HUES6 (cell line): ENCODE measurements around the gene SLC25A48.
"Not testable (repeated sequence)": the region's sequence is repeated elsewhere in the genome, so short reads cannot be mapped to it uniquely, and the experiment has no call there.

Source experiments
- H3K27ac ChIP-seq: 2 replicates; pipeline ENCODE4 v1.7.0; 2013; ENCODE audit warnings: low read depth, mild to moderate bottlenecking, low read length, inconsistent platforms
- H3K27me3 ChIP-seq: 2 replicates; pipeline ENCODE4 v1.6.1; 2013; ENCODE audit warnings: low read length; ENCODE audit not compliant: control insufficient read depth, insufficient read depth
- H3K36me3 ChIP-seq: 2 replicates; pipeline ENCODE4 v1.6.1; 2013; ENCODE audit warnings: low read length; ENCODE audit not compliant: control insufficient read depth, insufficient read depth
- H3K4me1 ChIP-seq: 2 replicates; pipeline ENCODE4 v1.6.1; 2013; ENCODE audit warnings: low read length; ENCODE audit not compliant: control insufficient read depth, insufficient read depth
- H3K4me3 ChIP-seq: 2 replicates; pipeline ENCODE4 v1.5.1; 2013; ENCODE audit warnings: low read depth, low read length
- H3K9ac ChIP-seq: one replicate; pipeline ENCODE4 v1.6.1; 2013; ENCODE audit warnings: mild to moderate bottlenecking, low read length
- H3K9me3 ChIP-seq: 2 replicates; pipeline ENCODE4 v1.6.1; 2013; ENCODE audit warnings: low read depth, low read length; ENCODE audit not compliant: control insufficient read depth, insufficient read depth

SLC25A48 gene

GRCh38 chr5:135842737-135843136 is 8.3 kb downstream of the SLC25A48 start:
- Histone ChIP-seq H3K9me3 (peaks cover 14% of the 10 kb centered on the region), H3K4me3 (no peak overlapping the region), H3K27me3 (peaks cover 19% of the 10 kb centered on the region; the same call in 1 of the 2 replicates), H3K4me1 (no peaks in the 10 kb centered on the region), H3K27ac (no peak overlapping the region), H3K9ac (no peak overlapping the region), H3K36me3 (no peaks in the 10 kb centered on the region)

GRCh38 chr5:135843571-135844337 is 9.3 kb downstream of the SLC25A48 start:
- no peak overlapping the region for H3K27ac ChIP-seq
- peaks cover 19% of the 10 kb centered on the region; the same call in 1 of the 2 replicates for H3K27me3 ChIP-seq
- H3K4me1 ChIP-seq, result no peaks in the 10 kb centered on the region

GRCh38 chr5:135846311-135846710 is 11.8 kb downstream of the SLC25A48 start:
- peaks cover 12% of the 10 kb centered on the region; the same call in 1 of the 2 replicates for H3K27me3 ChIP-seq
- no peak overlapping the region for H3K27ac ChIP-seq
- H3K4me3 ChIP-seq, result no peak overlapping the region
- H3K36me3 ChIP-seq, result no peaks in the 10 kb centered on the region
- no peak overlapping the region for H3K9ac ChIP-seq
- H3K9me3 ChIP-seq, result no peaks in the 10 kb centered on the region
- no peaks in the 10 kb centered on the region for H3K4me1 ChIP-seq

More at GRCh38 chr5:135843571-135844337, 9.3 kb downstream of the SLC25A48 start:
- Histone ChIP-seq H3K4me3 (no peak overlapping the region), H3K9ac (no peak overlapping the region), H3K9me3 (peaks cover 4% of the 10 kb centered on the region), H3K36me3 (no peaks in the 10 kb centered on the region)

GRCh38 chr5:135847976-135848375 is 13.5 kb downstream of the SLC25A48 start:
- no peak overlapping the region for H3K27ac ChIP-seq
- no peaks in the 10 kb centered on the region for H3K4me1 ChIP-seq
- no peak overlapping the region for H3K9ac ChIP-seq
- no peak overlapping the region for H3K4me3 ChIP-seq
- H3K27me3 ChIP-seq, result peaks cover 3% of the 10 kb centered on the region; the same call in 1 of the 2 replicates
- no peaks in the 10 kb centered on the region for H3K9me3 ChIP-seq
- H3K36me3 ChIP-seq, result no peaks in the 10 kb centered on the region

GRCh38 chr5:135850231-135850630 is 15.8 kb downstream of the SLC25A48 start:
- no peak overlapping the region for H3K9ac ChIP-seq
- no peaks in the 10 kb centered on the region for H3K36me3 ChIP-seq
- H3K4me3 ChIP-seq, result no peak overlapping the region
- H3K27ac ChIP-seq, result no peak overlapping the region
- H3K27me3 ChIP-seq, result no peaks in the 10 kb centered on the region; the same call in 1 of the 2 replicates
- H3K9me3 ChIP-seq, result no peaks in the 10 kb centered on the region; the same call in 1 of the 2 replicates
- H3K4me1 ChIP-seq, result no peaks in the 10 kb centered on the region

GRCh38 chr5:135850671-135851070 is 16.2 kb downstream of the SLC25A48 start:
- H3K4me1 ChIP-seq, result no peaks in the 10 kb centered on the region
- no peak overlapping the region for H3K4me3 ChIP-seq
- no peaks in the 10 kb centered on the region; the same call in 1 of the 2 replicates for H3K9me3 ChIP-seq
- H3K27me3 ChIP-seq, result no peaks in the 10 kb centered on the region; the same call in 1 of the 2 replicates
- no peaks in the 10 kb centered on the region for H3K36me3 ChIP-seq
- H3K9ac ChIP-seq, result no peak overlapping the region
- H3K27ac ChIP-seq, result no peak overlapping the region

GRCh38 chr5:135851186-135851914 is 16.9 kb downstream of the SLC25A48 start:
- H3K9ac ChIP-seq, result no peak overlapping the region
- no peaks in the 10 kb centered on the region; the same call in 1 of the 2 replicates for H3K9me3 ChIP-seq
- no peak overlapping the region for H3K4me3 ChIP-seq
- H3K27ac ChIP-seq, result no peak overlapping the region
- no peaks in the 10 kb centered on the region for H3K4me1 ChIP-seq
- no peaks in the 10 kb centered on the region for H3K36me3 ChIP-seq
- no peaks in the 10 kb centered on the region; the same call in 1 of the 2 replicates for H3K27me3 ChIP-seq

GRCh38 chr5:135851915-135852845 is 17.7 kb downstream of the SLC25A48 start:
- H3K27ac ChIP-seq, result no peak overlapping the region
- no peaks in the 10 kb centered on the region for H3K4me1 ChIP-seq
- no peak overlapping the region for H3K4me3 ChIP-seq
- no peak overlapping the region for H3K9ac ChIP-seq
- no peaks in the 10 kb centered on the region; the same call in 1 of the 2 replicates for H3K27me3 ChIP-seq
- no peaks in the 10 kb centered on the region for H3K36me3 ChIP-seq
- H3K9me3 ChIP-seq, result peaks cover 3% of the 10 kb centered on the region

- Histone ChIP-seq H3K9me3 (peaks cover 3% of the 10 kb centered on the region), H3K27me3 (no peaks in the 10 kb centered on the region; the same call in 1 of the 2 replicates), H3K4me3 (no peak overlapping the region), H3K4me1 (no peaks in the 10 kb centered on the region), H3K36me3 (no peaks in the 10 kb centered on the region), H3K27ac (no peak overlapping the region), H3K9ac (no peak overlapping the region)
Observed at GRCh38 chr5:135857630-135858311, 23.3 kb downstream of the SLC25A48 start.

- H3K36me3 ChIP-seq, H3K9me3 ChIP-seq, H3K9ac ChIP-seq, H3K27me3 ChIP-seq, H3K27ac ChIP-seq, H3K4me3 ChIP-seq, H3K4me1 ChIP-seq: not testable (repeated sequence)
Observed at GRCh38 chr5:135859186-135859585, 24.7 kb downstream of the SLC25A48 start.
